GM18520 (cell line): Measurements from ENCODE around the gene OTX2.

Source experiments
- ATAC-seq: cut with Tn5 transposase; IDR thresholded peaks from one replicate; pipeline ENCODE4 v1.9.1; 2021; ENCODE audit not compliant: unreplicated experiment

OTX2 gene

GRCh38 chr14:56812364-56813141 is 2.3 kb upstream of the OTX2 start:
- ATAC-seq = no peak

- ATAC-seq = no peak
Measured at GRCh38 chr14:56811593-56812363, 1.5 kb upstream of the OTX2 start.

GRCh38 chr14:56810836-56811592 is 735 bp upstream of the OTX2 start:
- no peak for ATAC-seq

- ATAC-seq = no peak
Measured at GRCh38 chr14:56809270-56810146, 771 bp downstream of the OTX2 start.

GRCh38 chr14:56808383-56809269 is 1.7 kb downstream of the OTX2 start:
- ATAC-seq = no peak

- ATAC-seq = no peak
Measured at GRCh38 chr14:56808110-56808382, 2.2 kb downstream of the OTX2 start.

GRCh38 chr14:56807386-56808109 is 2.7 kb downstream of the OTX2 start:
- ATAC-seq = no peak

GRCh38 chr14:56806760-56807159 is 3.5 kb downstream of the OTX2 start:
- ATAC-seq = no peak

GRCh38 chr14:56805992-56806727 is 4.1 kb downstream of the OTX2 start:
- no peak for ATAC-seq

- ATAC-seq = no peak
Measured at GRCh38 chr14:56805201-56805991, 4.9 kb downstream of the OTX2 start.

- ATAC-seq = no peak
Measured at GRCh38 chr14:56803816-56804535, 6.3 kb downstream of the OTX2 start.

GRCh38 chr14:56801920-56802319 is 8.4 kb downstream of the OTX2 start:
- ATAC-seq = no peak

- no peak for ATAC-seq
Measured at GRCh38 chr14:56799343-56799645, 11.0 kb downstream of the OTX2 start.

GRCh38 chr14:56798447-56799342 is 11.6 kb downstream of the OTX2 start:
- no peak for ATAC-seq

- no peak for ATAC-seq
Measured at GRCh38 chr14:56797569-56798446, 12.5 kb downstream of the OTX2 start.
